Gastroesophageal sphincter (tissue), 4 donors: ENCODE measurements around the gene STK32B. TPM values are rescaled to one million over a fixed set of nuclear protein-coding genes. Genes with fewer than 3 reads are reported as not detected.

ENCODE experiments used
- ATAC-seq: fragments of 150-250 bp; one replicate; pipeline ENCODE4 v1.9.1; 2016; ENCODE audit warnings: mild to moderate bottlenecking, moderate library complexity
- H3K27ac ChIP-seq, 4 donors: fragments of 200-600 bp; sonication (generic) in 3 of 4; 1 replicate in 3 of 4; 2 replicates in 1 of 4; pipeline ENCODE4 v1.5.1; 2016 to 2019
- H3K27me3 ChIP-seq: fragments of 200-600 bp; sonication (generic); one replicate; pipeline ENCODE4 v1.5.1; 2019
- H3K36me3 ChIP-seq, 2 donors: fragments of 200-600 bp; sonication (generic); one replicate each; pipeline ENCODE4 v1.5.1; 2019; ENCODE audit warnings: control low read depth in 1 of 2
- H3K4me1 ChIP-seq, 3 donors: fragments of 200-600 bp; sonication (generic); 1 replicate in 2 of 3; 2 replicates in 1 of 3; pipeline ENCODE4 v1.5.1; 2016 to 2019; ENCODE audit warnings: control low read depth in 2 of 3
- H3K4me3 ChIP-seq, 2 donors: fragments of 200-600 bp; sonication (generic); one replicate each; pipeline ENCODE4 v1.5.1; 2019; ENCODE audit warnings: mild to moderate bottlenecking in 1 of 2, moderate library complexity in 1 of 2
- H3K9me3 ChIP-seq, 3 donors: fragments of 200-600 bp; sonication (generic); one replicate each; pipeline ENCODE4 v1.5.1; 2017 to 2019; ENCODE audit warnings: control low read depth in 2 of 3
- CTCF ChIP-seq, 4 experiments: fragments of 200-600 bp in 2 of 4; fragments of 450-650 bp in 2 of 4; sonication (generic) in 1 of 4; IDR thresholded peaks; one replicate each; pipeline ENCODE4 v1.5.1; 2017 to 2019; ENCODE audit warnings: antibody characterized with exemption in 4 of 4, mild to moderate bottlenecking in 2 of 4, moderate library complexity in 2 of 4
- EP300 ChIP-seq: sonication (generic); formaldehyde crosslinking; IDR thresholded peaks from one replicate; pipeline ENCODE4 v1.6.1; 2017; ENCODE audit warnings: antibody characterized with exemption, mild to moderate bottlenecking
- POLR2A ChIP-seq, 2 donors: fragments of 450-650 bp; IDR thresholded peaks; one replicate each; pipeline ENCODE4 v1.6.1; 2017; ENCODE audit warnings: antibody characterized with exemption in 2 of 2, mild to moderate bottlenecking in 2 of 2, moderate library complexity in 1 of 2
- POLR2AphosphoS5 ChIP-seq: sonication (generic); formaldehyde crosslinking; IDR thresholded peaks from one replicate; pipeline ENCODE4 v1.6.1; 2017; ENCODE audit warnings: antibody characterized with exemption
- WGBS, 2 donors: methylation state at CpG; one replicate each; pipeline ENCODE4 v1.1.5; 2018; ENCODE audit warnings: low coverage in 1 of 2; 5-methylcytosine and 5-hydroxymethylcytosine counted together
- total RNA-seq, 4 donors: library from RNA; depleted of rRNA; stranded (reverse); fragments of >200 nt; gene quantifications; one replicate each; pipeline ENCODE4 v1.1.0, GENCODE V29; 2016

The STK32B gene
- total RNA-seq, 4 donors from 2014 or later: 1.9 to 5.3 (median 2.4) TPM

GRCh38 chr4:5399790-5400421, 348.6 kb downstream of the STK32B start:
- Histone ChIP-seq H3K9me3 (peaks cover 0 to 15% (median 0%) of the 10 kb centered on the region in 3 donors), H3K27ac (no peak overlapping the region), H3K4me3 (no peak overlapping the region), H3K27me3 (no peaks in the 10 kb centered on the region), H3K4me1 (no peaks in the 10 kb centered on the region), H3K36me3 (no peaks in the 10 kb centered on the region)
- TF ChIP-seq CTCF (IDR thresholded peaks at IDR 0.05) (peak in 1 of 4 experiments; percentile 33), EP300 (no peak)
- ATAC-seq: no peak
- WGBS, 2 donors: 21 to 84% methylated on average over 2 to 5 of the region's 8 CpGs

GRCh38 chr4:5403746-5404497, 352.6 kb downstream of the STK32B start:
- H3K27me3 ChIP-seq: no peaks in the 10 kb centered on the region
- peaks cover 0 to 27% (median 0%) of the 10 kb centered on the region in 3 donors for H3K9me3 ChIP-seq
- no peak for TF ChIP-seq POLR2AphosphoS5
- TF ChIP-seq CTCF (IDR thresholded peaks at IDR 0.05): no peak
- no peak for TF ChIP-seq POLR2A (IDR thresholded peaks at IDR 0.05)
- no peak for TF ChIP-seq EP300
- WGBS, 2 donors: 68 to 87% methylated on average over 4 to 6 of the region's 7 CpGs
- no peak for ATAC-seq
- no peak overlapping the region for H3K27ac ChIP-seq
- no peaks in the 10 kb centered on the region for H3K36me3 ChIP-seq
- no peak overlapping the region for H3K4me3 ChIP-seq
- H3K4me1 ChIP-seq: no peaks in the 10 kb centered on the region

GRCh38 chr4:5409237-5409636, 358.0 kb downstream of the STK32B start:
- Histone ChIP-seq H3K27me3 (no peaks in the 10 kb centered on the region), H3K36me3 (no peaks in the 10 kb centered on the region), H3K4me3 (no peak overlapping the region), H3K4me1 (no peaks in the 10 kb centered on the region), H3K27ac (no peak overlapping the region), H3K9me3 (peaks cover 0 to 12% (median 0%) of the 10 kb centered on the region in 3 donors)
- ATAC-seq: no peak
- 38 to 50% methylated on average over 2 of the region's 2 CpGs for WGBS, 2 donors
- TF ChIP-seq EP300 (no peak), POLR2A (IDR thresholded peaks at IDR 0.05) (no peak), POLR2AphosphoS5 (no peak), CTCF (IDR thresholded peaks at IDR 0.05) (no peak)

GRCh38 chr4:5409972-5410618, 358.8 kb downstream of the STK32B start:
- no peak for ATAC-seq

More at GRCh38 chr4:5409972-5410618, 358.8 kb downstream of the STK32B start:
- Histone ChIP-seq H3K27ac (no peak overlapping the region), H3K4me3 (no peak overlapping the region), H3K4me1 (no peaks in the 10 kb centered on the region), H3K27me3 (no peaks in the 10 kb centered on the region), H3K9me3 (peaks cover 0 to 12% (median 0%) of the 10 kb centered on the region in 3 donors), H3K36me3 (no peaks in the 10 kb centered on the region)
- 58 to 64% methylated on average over 6 of the region's 6 CpGs for WGBS, 2 donors
- TF ChIP-seq POLR2A (IDR thresholded peaks at IDR 0.05) (no peak), POLR2AphosphoS5 (no peak), CTCF (IDR thresholded peaks at IDR 0.05) (no peak), EP300 (no peak)
